ENCODE data around the gene CHMP1A.

- TF ChIP-seq EZH2 (IDR thresholded peaks at IDR 0.05; ENCODE audit: insufficient read depth, poor library complexity, severe bottlenecking) (no peak), EZH2phosphoT487 (IDR thresholded peaks at IDR 0.05; ENCODE audit: insufficient read depth, low read depth) (no peak)
Measured at GRCh38 chr16:89643769-89644300, 13.7 kb downstream of the CHMP1A start.
